PC-9 (cell line): Measurements from ENCODE around the gene PDCD1LG2. TPM values are rescaled to one million over a fixed set of nuclear protein-coding genes. Genes with fewer than 3 reads are reported as not detected.

Experiments used
- BruUV-seq: library from RNA; stranded (reverse); fragments of 400-500 nt; replicated peaks from 2 replicates; lab custom pipeline; 2021; lab: Mats Ljungman, UMichigan
- CTCF ChIA-PET: fragments of 300-600 bp; sonication (Branson Sonifier 250); formaldehyde crosslinking; loops from one replicate; lab custom pipeline; 2022; ENCODE audit warnings: antibody characterized with exemption; lab: Charles Lee
- POLR2A ChIA-PET: fragments of 300-600 bp; sonication (Branson Sonifier 250); formaldehyde crosslinking; loops from one replicate; lab custom pipeline; 2022; ENCODE audit warnings: antibody characterized with exemption; ENCODE audit not compliant: unreplicated experiment; lab: Charles Lee
- DNase-seq, 2 experiments: peaks; one replicate each; pipeline versions ENCODE4 v3.0.0 to v3.0.0-alpha.2; 2015 to 2022; ENCODE audit warnings: mixed read lengths in 1 of 2
- H2AFZ ChIP-seq: fragments of 200-600 bp; sonication (generic); 2 replicates; pipeline ENCODE4 v1.8.1; 2017; ENCODE audit warnings: antibody characterized with exemption
- H3F3A ChIP-seq: fragments of 200-600 bp; sonication (generic); 2 replicates; pipeline ENCODE4 v1.8.1; 2017; ENCODE audit warnings: antibody characterized with exemption, mild to moderate bottlenecking, low read depth; ENCODE audit not compliant: insufficient read depth
- H3K27ac ChIP-seq: fragments of 200-600 bp; sonication (generic); 2 replicates; pipeline ENCODE4 v1.6.1; 2016; ENCODE audit warnings: mixed run types
- H3K27me3 ChIP-seq: fragments of 200-600 bp; sonication (generic); 2 replicates; pipeline ENCODE4 v1.6.1; 2016; ENCODE audit warnings: low read depth, mixed run types; ENCODE audit not compliant: insufficient read depth
- H3K36me3 ChIP-seq: fragments of 200-600 bp; sonication (generic); 2 replicates; pipeline ENCODE4 v1.6.1; 2016; ENCODE audit warnings: low read depth, mixed run types
- H3K4me1 ChIP-seq: fragments of 200-600 bp; sonication (generic); replicated peaks from 2 replicates; pipeline ENCODE4 v1.6.1; 2016; ENCODE audit warnings: mixed run types; ENCODE audit not compliant: insufficient read depth
- H3K4me2 ChIP-seq: fragments of 200-600 bp; sonication (generic); 2 replicates; pipeline ENCODE4 v1.6.1; 2017; ENCODE audit warnings: mixed run types
- H3K4me3 ChIP-seq: fragments of 200-600 bp; sonication (generic); 2 replicates; pipeline ENCODE4 v1.6.1; 2016; ENCODE audit warnings: mixed run types
- H3K79me2 ChIP-seq: fragments of 200-600 bp; sonication (generic); 2 replicates; pipeline ENCODE4 v1.6.1; 2017; ENCODE audit warnings: low read depth, mixed run types
- H3K9me2 ChIP-seq: fragments of 200-600 bp; sonication (generic); 2 replicates; pipeline ENCODE4 v1.8.1; 2017; ENCODE audit warnings: mild to moderate bottlenecking; ENCODE audit not compliant: insufficient read depth
- H3K9me3 ChIP-seq: fragments of 200-600 bp; sonication (generic); 2 replicates; pipeline ENCODE4 v1.8.1; 2016; ENCODE audit warnings: low read depth; ENCODE audit not compliant: insufficient read depth
- H4K20me1 ChIP-seq: fragments of 200-600 bp; sonication (generic); 2 replicates; pipeline ENCODE4 v1.8.1; 2017; ENCODE audit not compliant: insufficient read depth
- CTCF ChIP-seq: fragments of 200-600 bp; sonication (generic); conservative IDR thresholded peaks from 2 replicates; pipeline ENCODE4 v1.6.1; 2017; ENCODE audit warnings: mixed run types, antibody characterized with exemption, mild to moderate bottlenecking, moderate library complexity
- EZH2 ChIP-seq: fragments of 200-600 bp; sonication (generic); IDR thresholded peaks from 2 replicates; pipeline ENCODE4 v1.8.0; 2017; ENCODE audit warnings: antibody characterized with exemption, low read depth
- intact Hi-C: fragments of 100-400 bp; cut with micrococcal nuclease; formaldehyde crosslinking; loops from one replicate; pipeline ENCODE4 v1.10.0; 2022; ENCODE audit not compliant: unreplicated experiment
- total RNA-seq: library from RNA; stranded (reverse); gene quantifications from 2 replicates; pipeline ENCODE4 v1.2.3, GENCODE V29; 2021

Gene PDCD1LG2
- total RNA-seq, 1 experiment from 2014 or later = 1.4 TPM

- Histone ChIP-seq H3K79me2 (no peaks in the 10 kb centered on the region), H3K4me2 (no peak overlapping the region), H4K20me1 (no peaks in the 10 kb centered on the region), H3K27me3 (no peaks in the 10 kb centered on the region), H3K4me3 (no peak overlapping the region), H3K36me3 (no peaks in the 10 kb centered on the region), H3K9me2 (no peaks in the 10 kb centered on the region), H3K9me3 (no peaks in the 10 kb centered on the region), H3K27ac (no peak overlapping the region), H2AFZ (no peak overlapping the region), H3F3A (no peaks in the 10 kb centered on the region), H3K4me1 (no peaks in the 10 kb centered on the region)
- no TSS peak for BruUV-seq
- TF ChIP-seq EZH2 (no peak), CTCF (no peak)
- no peak for DNase-seq
- intact Hi-C loops = no loop called here
- CTCF ChIA-PET = no interaction called here
- POLR2A ChIA-PET = no interaction called here
Measured at GRCh38 chr9:5568868-5569267, 58.5 kb downstream of the PDCD1LG2 start.

GRCh38 chr9:5569409-5569808 lies 59.1 kb downstream of the PDCD1LG2 start:
- intact Hi-C loops = no loop called here
- BruUV-seq = no TSS peak
- CTCF ChIA-PET = no interaction called here

DNA sequence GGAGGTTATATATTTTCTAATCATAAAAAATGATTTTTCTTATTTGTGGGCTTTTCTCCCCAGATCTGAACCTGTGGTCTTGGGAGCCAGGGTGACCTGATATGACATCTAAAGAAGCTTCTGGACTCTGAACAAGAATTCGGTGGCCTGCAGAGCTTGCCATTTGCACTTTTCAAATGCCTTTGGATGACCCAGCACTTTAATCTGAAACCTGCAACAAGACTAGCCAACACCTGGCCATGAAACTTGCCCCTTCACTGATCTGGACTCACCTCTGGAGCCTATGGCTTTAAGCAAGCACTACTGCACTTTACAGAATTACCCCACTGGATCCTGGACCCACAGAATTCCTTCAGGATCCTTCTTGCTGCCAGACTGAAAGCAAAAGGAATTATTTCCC lies 59.6 kb downstream of the PDCD1LG2 start:
- no peaks in the 10 kb centered on the region for H3F3A ChIP-seq
- intact Hi-C loops = no loop called here
- POLR2A ChIA-PET = no interaction called here

More at GRCh38 chr9:5569409-5569808, 59.1 kb downstream of the PDCD1LG2 start:
- Histone ChIP-seq H3K36me3 (no peaks in the 10 kb centered on the region), H3K27ac (no peak overlapping the region), H4K20me1 (no peaks in the 10 kb centered on the region), H3K9me3 (no peaks in the 10 kb centered on the region), H3K79me2 (no peaks in the 10 kb centered on the region), H2AFZ (no peak overlapping the region), H3K4me1 (no peaks in the 10 kb centered on the region), H3K27me3 (no peaks in the 10 kb centered on the region), H3K4me2 (no peak overlapping the region), H3K9me2 (no peaks in the 10 kb centered on the region), H3F3A (no peaks in the 10 kb centered on the region), H3K4me3 (no peak overlapping the region)
- DNase-seq = no peak
- no peak for TF ChIP-seq CTCF
- no peak for TF ChIP-seq EZH2
- POLR2A ChIA-PET = no interaction called here

More for the DNA sequence above, 59.6 kb downstream of the PDCD1LG2 start:
- CTCF ChIA-PET = no interaction called here
- Histone ChIP-seq H4K20me1 (no peaks in the 10 kb centered on the region), H3K79me2 (no peaks in the 10 kb centered on the region), H3K9me2 (no peaks in the 10 kb centered on the region), H3K4me2 (no peak overlapping the region), H3K27me3 (no peaks in the 10 kb centered on the region), H3K9me3 (no peaks in the 10 kb centered on the region), H3K4me1 (no peaks in the 10 kb centered on the region), H3K36me3 (no peaks in the 10 kb centered on the region), H3K4me3 (no peak overlapping the region), H3K27ac (no peak overlapping the region), H2AFZ (no peak overlapping the region)
- BruUV-seq = no TSS peak
- no peak for DNase-seq
- TF ChIP-seq CTCF (no peak), EZH2 (no peak)
